Mesothelial cell of epicardium (in vitro differentiated cells): Measurements from ENCODE around the gene OARD1. TPM values are rescaled to one million over a fixed set of nuclear protein-coding genes. Genes with fewer than 3 reads are reported as not detected.
A peak's percentile ranks its signal among the peaks of the same experiment; 100 is the strongest.

Source experiments
- DNase-seq, 2 experiments: peaks; one replicate each; pipeline ENCODE4 v3.0.0; 2021; ENCODE audit warnings: low spot score in 2 of 2; ENCODE audit not compliant: unreplicated experiment in 2 of 2
- H3K27ac Mint-ChIP-seq: 2 replicates; pipeline ENCODE4 v1.8.0; 2021; ENCODE audit warnings: mixed read lengths
- H3K27me3 Mint-ChIP-seq: 2 replicates; pipeline ENCODE4 v1.8.0; 2021; ENCODE audit warnings: low read depth, mixed read lengths
- H3K36me3 Mint-ChIP-seq: 2 replicates; pipeline ENCODE4 v1.8.0; 2021; ENCODE audit warnings: mixed read lengths
- H3K4me1 Mint-ChIP-seq: 2 replicates; pipeline ENCODE4 v1.8.0; 2021; ENCODE audit warnings: mixed read lengths
- H3K4me3 Mint-ChIP-seq: 2 replicates; pipeline ENCODE4 v1.8.0; 2021; ENCODE audit warnings: mild to moderate bottlenecking, moderate library complexity, mixed read lengths
- H3K9me3 Mint-ChIP-seq: 2 replicates; pipeline ENCODE4 v1.8.0; 2021; ENCODE audit warnings: mixed read lengths
- total RNA-seq: library from RNA; stranded (reverse); gene quantifications from 3 replicates; pipeline ENCODE4 v1.2.1, GENCODE V29; 2021
- TF ChIP-seq, protein P1 (sequence below): fragments of 200-600 bp; sonication (generic); IDR thresholded peaks from one replicate; pipeline ENCODE4 v1.5.0; 2021; ENCODE audit warnings: antibody characterized with exemption; ENCODE audit not compliant: unreplicated experiment

The OARD1 gene
- total RNA-seq, 1 donor from 2014 or later = 26.8 TPM

DNA sequence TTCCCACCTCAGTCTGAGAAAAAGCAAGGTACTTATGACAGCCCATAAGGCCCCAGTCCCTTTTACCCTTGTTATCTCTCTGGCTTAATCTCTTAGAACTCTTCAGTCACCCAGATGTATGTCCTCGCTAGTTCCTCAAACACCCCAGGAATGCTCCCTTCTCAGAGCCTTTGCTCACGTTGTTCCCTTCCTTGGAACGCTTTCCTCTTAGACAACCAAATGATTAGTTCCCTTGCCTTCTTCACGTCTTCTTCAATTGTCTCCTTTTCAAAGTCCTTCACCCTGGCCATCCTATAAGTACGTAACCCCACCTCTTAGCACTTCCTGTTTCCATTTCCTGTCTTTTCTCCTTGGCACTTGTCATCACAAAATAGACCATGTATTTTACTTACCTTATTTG, 20.3 kb downstream of the OARD1 start:
- Mint-ChIP-seq H3K9me3 (no peaks in the 10 kb centered on the region), H3K4me3 (no peak overlapping the region), H3K27me3 (no peaks in the 10 kb centered on the region), H3K4me1 (peaks cover 45% of the 10 kb centered on the region), H3K36me3 (no peaks in the 10 kb centered on the region), H3K27ac (no peak overlapping the region)
- no peak for DNase-seq
- TF ChIP-seq, protein P1, sequence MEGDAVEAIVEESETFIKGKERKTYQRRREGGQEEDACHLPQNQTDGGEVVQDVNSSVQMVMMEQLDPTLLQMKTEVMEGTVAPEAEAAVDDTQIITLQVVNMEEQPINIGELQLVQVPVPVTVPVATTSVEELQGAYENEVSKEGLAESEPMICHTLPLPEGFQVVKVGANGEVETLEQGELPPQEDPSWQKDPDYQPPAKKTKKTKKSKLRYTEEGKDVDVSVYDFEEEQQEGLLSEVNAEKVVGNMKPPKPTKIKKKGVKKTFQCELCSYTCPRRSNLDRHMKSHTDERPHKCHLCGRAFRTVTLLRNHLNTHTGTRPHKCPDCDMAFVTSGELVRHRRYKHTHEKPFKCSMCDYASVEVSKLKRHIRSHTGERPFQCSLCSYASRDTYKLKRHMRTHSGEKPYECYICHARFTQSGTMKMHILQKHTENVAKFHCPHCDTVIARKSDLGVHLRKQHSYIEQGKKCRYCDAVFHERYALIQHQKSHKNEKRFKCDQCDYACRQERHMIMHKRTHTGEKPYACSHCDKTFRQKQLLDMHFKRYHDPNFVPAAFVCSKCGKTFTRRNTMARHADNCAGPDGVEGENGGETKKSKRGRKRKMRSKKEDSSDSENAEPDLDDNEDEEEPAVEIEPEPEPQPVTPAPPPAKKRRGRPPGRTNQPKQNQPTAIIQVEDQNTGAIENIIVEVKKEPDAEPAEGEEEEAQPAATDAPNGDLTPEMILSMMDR = no peak

DNA sequence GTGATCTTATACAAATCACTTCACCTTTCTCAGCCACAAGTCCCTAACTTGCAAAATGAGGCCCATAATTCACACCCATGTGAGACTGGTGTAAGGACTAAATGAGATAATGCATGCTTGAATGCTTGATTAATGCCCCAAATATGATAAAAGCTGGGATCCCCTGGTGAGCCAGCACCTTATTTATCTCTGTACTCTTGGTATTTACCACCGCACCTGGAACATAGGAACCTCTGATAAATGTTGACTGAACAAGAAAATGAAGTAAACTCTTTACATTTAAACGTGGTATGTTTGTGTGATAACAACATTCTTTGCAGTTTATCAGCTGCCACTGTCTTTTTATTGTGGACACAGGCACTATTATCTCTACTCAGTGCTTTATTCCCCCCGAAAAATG, 21.6 kb downstream of the OARD1 start:
- Mint-ChIP-seq H3K4me1 (peaks cover 45% of the 10 kb centered on the region), H3K4me3 (no peak overlapping the region)
- TF ChIP-seq, protein P1 = no peak

DNA sequence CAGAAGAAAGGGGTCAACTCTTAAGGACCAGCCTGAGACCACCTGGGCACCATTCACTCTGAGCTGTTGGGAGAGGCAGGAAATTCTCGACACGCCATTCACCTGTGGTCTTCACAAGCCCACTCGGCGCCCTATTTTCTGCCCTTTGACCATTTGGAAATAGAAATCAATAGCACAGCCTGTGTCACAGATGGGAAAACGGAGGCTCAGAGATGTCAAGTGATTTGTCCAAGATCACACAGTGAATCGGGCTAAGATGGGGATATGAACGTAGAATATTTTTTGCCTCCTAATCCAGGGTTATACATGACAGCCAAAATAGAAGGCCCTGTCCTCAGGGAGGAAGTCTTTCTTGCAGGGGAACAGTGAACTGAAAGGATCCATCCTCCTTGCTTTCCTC, 22.2 kb downstream of the OARD1 start:
- DNase-seq = no peak
- H3K9me3 Mint-ChIP-seq = no peaks in the 10 kb centered on the region
- TF ChIP-seq, protein P1 = no peak
- H3K27ac Mint-ChIP-seq = no peak overlapping the region
- H3K4me3 Mint-ChIP-seq = no peak overlapping the region
- no peaks in the 10 kb centered on the region for H3K36me3 Mint-ChIP-seq
- no peaks in the 10 kb centered on the region for H3K27me3 Mint-ChIP-seq
- peaks cover 43% of the 10 kb centered on the region for H3K4me1 Mint-ChIP-seq

More for the DNA sequence above, 21.6 kb downstream of the OARD1 start:
- Mint-ChIP-seq H3K36me3 (no peaks in the 10 kb centered on the region), H3K9me3 (no peaks in the 10 kb centered on the region), H3K27me3 (no peaks in the 10 kb centered on the region), H3K27ac (no peak overlapping the region)
- no peak for DNase-seq

DNA sequence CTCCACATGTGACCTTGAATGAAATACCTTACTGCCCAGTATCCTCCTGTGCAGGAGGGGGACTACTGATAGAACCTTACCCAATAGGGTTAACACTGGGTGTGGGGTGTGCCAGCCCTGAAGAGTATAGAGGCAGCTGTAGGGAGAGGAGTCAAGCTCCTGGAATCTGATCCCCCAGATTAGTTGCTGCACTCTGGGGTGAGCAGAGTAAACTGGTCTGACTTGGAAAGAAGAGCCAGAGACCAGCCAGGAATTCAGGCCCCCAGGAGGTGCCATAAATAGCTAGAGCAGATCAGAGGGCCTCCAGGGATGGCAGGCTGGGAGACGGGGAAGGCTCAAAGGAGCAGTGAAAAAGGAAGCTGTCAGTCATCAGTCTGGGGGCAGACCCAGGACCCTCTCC, 22.6 kb downstream of the OARD1 start:
- Mint-ChIP-seq H3K9me3 (no peaks in the 10 kb centered on the region), H3K27me3 (no peaks in the 10 kb centered on the region), H3K36me3 (no peaks in the 10 kb centered on the region), H3K27ac (peak overlapping the region; percentile 41), H3K4me1 (peaks cover 39% of the 10 kb centered on the region), H3K4me3 (no peak overlapping the region)
- TF ChIP-seq, protein P1 = no peak
- no peak for DNase-seq

DNA sequence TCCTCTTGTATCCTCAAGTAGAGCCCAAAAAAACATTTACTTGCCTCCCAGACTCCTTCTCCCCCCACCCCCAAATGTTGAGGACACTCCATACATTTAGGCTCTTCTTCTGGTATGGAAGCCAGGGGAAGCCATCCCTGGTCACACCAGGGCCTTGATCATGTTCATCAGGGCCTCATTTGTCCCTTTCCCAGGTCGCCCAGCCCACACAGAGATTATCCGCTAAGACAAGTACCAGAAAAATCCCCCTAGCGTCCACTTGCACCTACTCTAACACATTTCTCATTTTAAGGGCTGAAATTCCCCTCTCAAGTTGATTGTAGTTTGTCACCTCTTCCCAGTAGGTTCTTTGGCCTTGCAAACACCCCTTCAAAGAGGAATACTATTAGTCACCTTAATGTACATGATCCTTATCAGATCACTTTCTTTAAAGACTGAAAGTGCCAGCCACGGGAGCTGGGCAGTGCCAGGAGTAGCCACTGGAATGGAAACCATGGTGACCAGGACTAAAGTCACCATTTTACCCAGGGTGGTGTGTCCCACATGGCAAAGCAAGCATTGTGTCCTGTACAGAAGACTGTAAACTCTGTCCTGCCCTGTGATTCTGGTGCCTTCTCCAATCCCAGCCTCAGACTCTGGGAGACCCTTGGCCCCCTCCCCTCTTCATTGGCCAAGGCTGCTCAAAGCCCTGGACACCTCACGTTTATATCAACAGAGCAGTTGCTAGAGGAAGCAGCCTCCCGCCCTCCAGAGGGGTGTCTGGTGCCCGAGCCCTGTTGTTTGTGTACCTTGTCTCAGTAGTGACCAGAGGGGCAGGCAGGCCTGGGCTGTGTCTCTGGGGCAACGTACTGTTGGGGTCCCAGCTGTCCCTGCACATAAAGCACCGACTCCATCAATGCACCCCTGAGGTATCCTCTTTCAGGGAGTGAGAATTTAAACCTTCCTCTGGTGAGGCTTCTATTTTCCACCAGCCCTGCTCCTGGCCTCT, 24.1 kb downstream of the OARD1 start:
- H3K9me3 Mint-ChIP-seq = no peaks in the 10 kb centered on the region
- TF ChIP-seq, protein P1 = no peak
- H3K27ac Mint-ChIP-seq = no peak overlapping the region
- no peaks in the 10 kb centered on the region for H3K27me3 Mint-ChIP-seq
- H3K4me1 Mint-ChIP-seq = peaks cover 35% of the 10 kb centered on the region
- DNase-seq = no peak
- no peaks in the 10 kb centered on the region for H3K36me3 Mint-ChIP-seq
- H3K4me3 Mint-ChIP-seq = no peak overlapping the region
